HG03196 (cell line): ENCODE data around the gene PAWR.
"Not testable (repeated sequence)": the region's sequence is repeated elsewhere in the genome, so short reads cannot be mapped to it uniquely, and the experiment has no call there.

Source experiments
- ATAC-seq: cut with Tn5 transposase; IDR thresholded peaks from one replicate; pipeline ENCODE4 v1.9.1; 2021; ENCODE audit not compliant: unreplicated experiment

The PAWR gene

GRCh38 chr12:79553863-79554574 lies 136.7 kb downstream of the PAWR start:
- no peak for ATAC-seq

- ATAC-seq: no peak
Observed at GRCh38 chr12:79552192-79552591, 138.6 kb downstream of the PAWR start.

GRCh38 chr12:79549531-79550271 lies 141.1 kb downstream of the PAWR start:
- no peak for ATAC-seq

GRCh38 chr12:79548610-79548924 lies 142.2 kb downstream of the PAWR start:
- no peak for ATAC-seq

- ATAC-seq: peak; percentile 67
Observed at GRCh38 chr12:79547735-79548609, 142.8 kb downstream of the PAWR start.

- ATAC-seq: no peak
Observed at GRCh38 chr12:79547044-79547734, 143.6 kb downstream of the PAWR start.

GRCh38 chr12:79546466-79547043 lies 144.2 kb downstream of the PAWR start:
- no peak for ATAC-seq

- ATAC-seq: not testable (repeated sequence)
Observed at GRCh38 chr12:79544439-79544838, 146.3 kb downstream of the PAWR start.

GRCh38 chr12:79537675-79538074 lies 153.1 kb downstream of the PAWR start:
- ATAC-seq: no peak

GRCh38 chr12:79535751-79536150 lies 155.0 kb downstream of the PAWR start:
- no peak for ATAC-seq
